ENCODE results near the gene SLC16A4. TPM values are rescaled to one million over a fixed set of nuclear protein-coding genes. Genes with fewer than 3 reads are reported as not detected.

SLC16A4 gene
- total RNA-seq, 1 donor from 2014 or later, result 14.8 TPM

GRCh38 chr1:110387048-110387754 is 3.6 kb downstream of the SLC16A4 start:
- Histone ChIP-seq H3K27ac (ENCODE audit: low read depth, low read length) (no peak overlapping the region), H3K9me3 (ENCODE audit: insufficient read depth, low read depth, low read length) (no peaks in the 10 kb centered on the region), H2AFZ (ENCODE audit: low read depth, low read length) (no peak overlapping the region), H3K9ac (ENCODE audit: low read length) (no peak overlapping the region), H4K20me1 (ENCODE audit: insufficient read depth, low read length) (no peaks in the 10 kb centered on the region), H3K4me3 (ENCODE audit: insufficient read depth, low read depth, low read length) (no peak overlapping the region), H3K4me1 (ENCODE audit: insufficient read depth, low read length) (peaks cover 6% of the 10 kb centered on the region), H3K36me3 (ENCODE audit: insufficient read depth, low read length) (peaks cover 2% of the 10 kb centered on the region), H3K4me2 (ENCODE audit: low read length) (no peak overlapping the region), H3K79me2 (ENCODE audit: insufficient read depth, low read length) (peaks cover 3% of the 10 kb centered on the region), H3K27me3 (ENCODE audit: insufficient read depth, low read length) (no peaks in the 10 kb centered on the region)
- DNase-seq (ENCODE audit: low read depth) (no peak), FAIRE-seq (no peak)
- peaks cover 14% of the 10 kb centered on the region for H3K4me1 Mint-ChIP-seq (ENCODE audit: low read depth, unreplicated experiment)
- TF ChIP-seq EZH2 (IDR thresholded peaks at IDR 0.05; ENCODE audit: insufficient read depth, low read length) (no peak), CTCF (IDR thresholded peaks at IDR 0.05; ENCODE audit: insufficient read depth, low read depth, low read length) (no peak)
- peaks cover 3% of the 10 kb centered on the region for H3K36me3 Mint-ChIP-seq (ENCODE audit: low read depth, unreplicated experiment)
- no peaks in the 10 kb centered on the region for H3K27me3 Mint-ChIP-seq (ENCODE audit: low read depth, unreplicated experiment)
- H3K4me3 Mint-ChIP-seq (ENCODE audit: unreplicated experiment), result peak overlapping the region; percentile 30
- H3K27ac Mint-ChIP-seq (ENCODE audit: unreplicated experiment), result no peak overlapping the region
- no peaks in the 10 kb centered on the region for H3K9me3 Mint-ChIP-seq (ENCODE audit: unreplicated experiment)

GRCh38 chr1:110385369-110385768 is 5.5 kb downstream of the SLC16A4 start:
- H3K36me3 ChIP-seq (ENCODE audit: insufficient read depth, low read length), result peaks cover 2% of the 10 kb centered on the region

More at GRCh38 chr1:110385369-110385768, 5.5 kb downstream of the SLC16A4 start:
- no peak overlapping the region for H2AFZ ChIP-seq (ENCODE audit: low read depth, low read length)
- peaks cover 3% of the 10 kb centered on the region for H3K79me2 ChIP-seq (ENCODE audit: insufficient read depth, low read length)
- Mint-ChIP-seq H3K4me3 (ENCODE audit: unreplicated experiment) (no peak overlapping the region), H3K9me3 (ENCODE audit: unreplicated experiment) (no peaks in the 10 kb centered on the region), H3K27ac (ENCODE audit: unreplicated experiment) (no peak overlapping the region), H3K4me1 (ENCODE audit: low read depth, unreplicated experiment) (peaks cover 11% of the 10 kb centered on the region), H3K36me3 (ENCODE audit: low read depth, unreplicated experiment) (peaks cover 3% of the 10 kb centered on the region), H3K27me3 (ENCODE audit: low read depth, unreplicated experiment) (no peaks in the 10 kb centered on the region)
- H3K4me1 ChIP-seq (ENCODE audit: insufficient read depth, low read length), result peaks cover 3% of the 10 kb centered on the region
- FAIRE-seq (no peak), DNase-seq (ENCODE audit: low read depth) (no peak)
- H3K27ac ChIP-seq (ENCODE audit: low read depth, low read length), result no peak overlapping the region
- H3K4me3 ChIP-seq (ENCODE audit: insufficient read depth, low read depth, low read length), result no peak overlapping the region
- H3K27me3 ChIP-seq (ENCODE audit: insufficient read depth, low read length), result no peaks in the 10 kb centered on the region
- H4K20me1 ChIP-seq (ENCODE audit: insufficient read depth, low read length), result no peaks in the 10 kb centered on the region
- TF ChIP-seq EZH2 (IDR thresholded peaks at IDR 0.05; ENCODE audit: insufficient read depth, low read length), result no peak
- no peak for TF ChIP-seq CTCF (IDR thresholded peaks at IDR 0.05; ENCODE audit: insufficient read depth, low read depth, low read length)
- no peak overlapping the region for H3K4me2 ChIP-seq (ENCODE audit: low read length)
- H3K9ac ChIP-seq (ENCODE audit: low read length), result no peak overlapping the region
- no peaks in the 10 kb centered on the region for H3K9me3 ChIP-seq (ENCODE audit: insufficient read depth, low read depth, low read length)
